PFSK-1 (cell line): ENCODE measurements around the gene COL23A1.

ENCODE experiments used
- POLR2AphosphoS5 ChIP-seq: IDR thresholded peaks from 2 replicates; pipeline ENCODE4 v1.6.1; 2012; ENCODE audit warnings: low read depth, mild to moderate bottlenecking, control low read depth, low read length, moderate library complexity
- TAF1 ChIP-seq: IDR thresholded peaks from 2 replicates; pipeline ENCODE4 v1.6.1; 2012; ENCODE audit warnings: low read length, control low read depth, borderline replicate concordance; ENCODE audit not compliant: insufficient read depth

DNA sequence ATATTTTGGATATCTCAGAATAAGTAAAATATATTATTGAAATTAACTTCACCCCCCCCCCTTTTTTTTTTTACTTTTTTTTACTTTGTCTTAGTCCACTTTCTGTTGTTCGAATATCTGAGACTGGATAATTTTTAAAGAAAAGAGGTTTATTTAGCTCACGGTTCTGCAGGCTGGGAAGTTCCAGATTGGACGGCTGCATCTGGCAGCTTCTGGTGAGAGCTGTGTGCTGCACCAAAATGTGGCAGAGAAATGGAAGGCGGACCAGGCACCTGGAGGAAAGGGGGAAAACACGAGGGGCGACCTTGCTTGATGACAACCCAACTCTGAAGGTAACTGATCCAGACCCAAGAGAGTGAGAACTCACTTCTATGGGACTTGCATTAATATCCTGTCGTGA is 397.4 kb downstream of the COL23A1 start:
- TF ChIP-seq POLR2AphosphoS5 = no peak
- no peak for TF ChIP-seq TAF1
